ENCODE results near the gene ARMH4. TPM values are rescaled to one million over a fixed set of nuclear protein-coding genes. Genes with fewer than 3 reads are reported as not detected.

ARMH4 gene
- total RNA-seq, 1 experiment from 2014 or later: not detected

DNA sequence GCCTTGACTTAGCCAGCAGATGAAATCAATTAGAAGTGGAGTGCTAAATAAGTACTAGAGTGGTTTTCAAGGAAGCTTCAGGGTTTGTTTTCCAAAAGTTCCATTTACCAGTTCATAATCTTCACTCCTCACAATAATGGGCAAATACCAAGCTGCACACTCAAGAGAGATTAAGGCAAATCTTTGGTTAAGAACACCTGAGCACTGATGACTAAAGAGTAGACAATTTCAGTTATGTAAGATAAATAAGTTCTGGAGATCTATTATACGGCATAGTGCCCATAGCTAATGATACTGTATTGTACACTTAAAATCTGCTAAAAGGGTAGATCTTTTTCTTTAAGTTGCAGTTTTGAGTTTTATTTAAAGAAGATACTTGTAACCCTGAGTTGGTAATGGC, 125.0 kb downstream of the ARMH4 start:
- BruUV-seq (replicated peaks): no TSS peak
- CTCF ChIA-PET: no interaction called here
- intact Hi-C loops (cut with micrococcal nuclease; ENCODE audit: unreplicated experiment): no loop called here
- Mint-ChIP-seq H3K9me3 (ENCODE audit: low read depth, unreplicated experiment) (no peaks in the 10 kb centered on the region), H3K27ac (ENCODE audit: unreplicated experiment) (no peak overlapping the region), H3K4me3 (ENCODE audit: low read depth, unreplicated experiment) (no peak overlapping the region), H3K36me3 (ENCODE audit: insufficient read depth, unreplicated experiment) (no peaks in the 10 kb centered on the region), H3K4me1 (ENCODE audit: low read depth, unreplicated experiment) (peaks cover 13% of the 10 kb centered on the region), H3K27me3 (ENCODE audit: unreplicated experiment) (no peaks in the 10 kb centered on the region)
- no peak for DNase-seq
- TF ChIP-seq, protein P1, sequence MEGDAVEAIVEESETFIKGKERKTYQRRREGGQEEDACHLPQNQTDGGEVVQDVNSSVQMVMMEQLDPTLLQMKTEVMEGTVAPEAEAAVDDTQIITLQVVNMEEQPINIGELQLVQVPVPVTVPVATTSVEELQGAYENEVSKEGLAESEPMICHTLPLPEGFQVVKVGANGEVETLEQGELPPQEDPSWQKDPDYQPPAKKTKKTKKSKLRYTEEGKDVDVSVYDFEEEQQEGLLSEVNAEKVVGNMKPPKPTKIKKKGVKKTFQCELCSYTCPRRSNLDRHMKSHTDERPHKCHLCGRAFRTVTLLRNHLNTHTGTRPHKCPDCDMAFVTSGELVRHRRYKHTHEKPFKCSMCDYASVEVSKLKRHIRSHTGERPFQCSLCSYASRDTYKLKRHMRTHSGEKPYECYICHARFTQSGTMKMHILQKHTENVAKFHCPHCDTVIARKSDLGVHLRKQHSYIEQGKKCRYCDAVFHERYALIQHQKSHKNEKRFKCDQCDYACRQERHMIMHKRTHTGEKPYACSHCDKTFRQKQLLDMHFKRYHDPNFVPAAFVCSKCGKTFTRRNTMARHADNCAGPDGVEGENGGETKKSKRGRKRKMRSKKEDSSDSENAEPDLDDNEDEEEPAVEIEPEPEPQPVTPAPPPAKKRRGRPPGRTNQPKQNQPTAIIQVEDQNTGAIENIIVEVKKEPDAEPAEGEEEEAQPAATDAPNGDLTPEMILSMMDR (IDR thresholded peaks at IDR 0.05; ENCODE audit: unreplicated experiment): no peak

DNA sequence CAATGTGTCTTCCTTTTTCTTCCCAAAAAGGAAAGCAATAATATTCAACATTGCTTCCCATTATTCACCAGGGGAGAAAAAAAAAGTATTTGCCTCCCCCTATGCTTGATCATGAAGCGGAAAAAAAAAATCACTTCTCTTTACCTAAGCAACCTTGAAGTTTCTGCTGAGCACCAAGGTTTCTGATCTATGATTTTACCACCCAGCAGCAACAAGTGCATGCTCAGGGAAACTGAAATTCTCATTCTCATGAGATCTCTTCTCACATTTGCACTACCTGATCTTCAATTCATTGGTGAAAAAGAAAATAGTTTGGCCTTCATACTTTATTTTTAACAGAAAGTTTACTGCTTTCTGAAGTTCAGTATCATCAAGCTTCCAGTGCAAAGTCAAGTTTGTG, 125.8 kb downstream of the ARMH4 start:
- no peak for DNase-seq
- no TSS peak for BruUV-seq (replicated peaks)
- H3K36me3 Mint-ChIP-seq (ENCODE audit: insufficient read depth, unreplicated experiment): no peaks in the 10 kb centered on the region
- no peaks in the 10 kb centered on the region for H3K27me3 Mint-ChIP-seq (ENCODE audit: unreplicated experiment)
- no peaks in the 10 kb centered on the region for H3K9me3 Mint-ChIP-seq (ENCODE audit: low read depth, unreplicated experiment)
- CTCF ChIA-PET: no interaction called here
- H3K4me1 Mint-ChIP-seq (ENCODE audit: low read depth, unreplicated experiment): peaks cover 13% of the 10 kb centered on the region
- no peak overlapping the region for H3K27ac Mint-ChIP-seq (ENCODE audit: unreplicated experiment)
- intact Hi-C loops (cut with micrococcal nuclease; ENCODE audit: unreplicated experiment): no loop called here
- no peak overlapping the region for H3K4me3 Mint-ChIP-seq (ENCODE audit: low read depth, unreplicated experiment)
- TF ChIP-seq, protein P1 (IDR thresholded peaks at IDR 0.05; ENCODE audit: unreplicated experiment): no peak

DNA sequence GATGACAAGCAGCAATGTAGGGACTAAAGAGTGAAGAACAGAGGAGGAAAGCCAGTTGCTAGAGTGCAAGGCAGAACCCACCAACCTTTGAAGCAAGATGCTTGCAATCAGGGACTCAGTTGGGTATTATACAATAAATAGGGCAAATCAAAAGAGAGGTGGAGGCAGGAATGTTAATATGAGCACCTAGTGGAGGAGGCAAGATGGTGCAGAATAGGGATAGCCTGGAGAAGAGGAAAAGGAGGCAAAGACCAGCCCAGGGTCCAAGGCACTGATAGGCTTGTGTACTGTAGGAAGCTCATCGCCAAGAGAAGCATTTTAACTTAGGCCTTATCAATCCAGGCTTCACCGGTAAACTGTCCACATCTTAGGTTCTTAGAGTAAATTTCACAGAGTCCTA, 137.2 kb downstream of the ARMH4 start:
- Mint-ChIP-seq H3K4me1 (ENCODE audit: low read depth, unreplicated experiment) (no peaks in the 10 kb centered on the region), H3K4me3 (ENCODE audit: low read depth, unreplicated experiment) (no peak overlapping the region), H3K36me3 (ENCODE audit: insufficient read depth, unreplicated experiment) (no peaks in the 10 kb centered on the region), H3K27me3 (ENCODE audit: unreplicated experiment) (peaks cover 19% of the 10 kb centered on the region), H3K27ac (ENCODE audit: unreplicated experiment) (no peak overlapping the region), H3K9me3 (ENCODE audit: low read depth, unreplicated experiment) (no peaks in the 10 kb centered on the region)
- CTCF ChIA-PET: no interaction called here
- no TSS peak for BruUV-seq (replicated peaks)
- intact Hi-C loops (cut with micrococcal nuclease; ENCODE audit: unreplicated experiment): no loop called here
- DNase-seq: no peak
- TF ChIP-seq, protein P1 (IDR thresholded peaks at IDR 0.05; ENCODE audit: unreplicated experiment): no peak

DNA sequence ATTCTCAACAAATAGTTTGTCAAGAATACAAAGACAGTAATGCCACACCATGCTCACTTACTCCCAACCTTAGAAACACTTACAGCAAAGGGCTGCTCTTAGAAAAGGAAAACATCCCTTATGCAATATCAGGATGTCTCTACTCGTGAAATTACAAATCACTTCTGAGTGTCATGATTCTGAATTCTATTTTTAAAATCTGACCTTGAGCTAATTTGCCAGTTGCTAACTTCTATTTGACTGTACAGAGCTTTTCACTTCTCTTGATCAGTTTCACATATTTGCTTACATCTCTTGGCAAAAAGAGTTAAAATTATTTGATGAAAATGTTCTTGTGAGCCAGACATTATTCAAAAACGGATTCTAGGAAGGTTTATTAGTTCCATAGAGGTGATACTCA, 149.4 kb downstream of the ARMH4 start:
- Mint-ChIP-seq H3K4me3 (ENCODE audit: low read depth, unreplicated experiment) (no peak overlapping the region), H3K9me3 (ENCODE audit: low read depth, unreplicated experiment) (no peaks in the 10 kb centered on the region), H3K27me3 (ENCODE audit: unreplicated experiment) (peaks cover 49% of the 10 kb centered on the region), H3K27ac (ENCODE audit: unreplicated experiment) (no peak overlapping the region), H3K36me3 (ENCODE audit: insufficient read depth, unreplicated experiment) (no peaks in the 10 kb centered on the region), H3K4me1 (ENCODE audit: low read depth, unreplicated experiment) (no peaks in the 10 kb centered on the region)
- BruUV-seq (replicated peaks): no TSS peak
- CTCF ChIA-PET: no interaction called here
- no peak for DNase-seq
- TF ChIP-seq, protein P1 (IDR thresholded peaks at IDR 0.05; ENCODE audit: unreplicated experiment): no peak
- intact Hi-C loops (cut with micrococcal nuclease; ENCODE audit: unreplicated experiment): no loop called here
